GM21576 (cell line): ENCODE measurements around the gene CHRNA1.

Experiments used
- ATAC-seq: cut with Tn5 transposase; IDR thresholded peaks from one replicate; pipeline ENCODE4 v1.9.1; 2021; ENCODE audit warnings: mild to moderate bottlenecking, moderate library complexity; ENCODE audit not compliant: unreplicated experiment

The CHRNA1 gene

DNA sequence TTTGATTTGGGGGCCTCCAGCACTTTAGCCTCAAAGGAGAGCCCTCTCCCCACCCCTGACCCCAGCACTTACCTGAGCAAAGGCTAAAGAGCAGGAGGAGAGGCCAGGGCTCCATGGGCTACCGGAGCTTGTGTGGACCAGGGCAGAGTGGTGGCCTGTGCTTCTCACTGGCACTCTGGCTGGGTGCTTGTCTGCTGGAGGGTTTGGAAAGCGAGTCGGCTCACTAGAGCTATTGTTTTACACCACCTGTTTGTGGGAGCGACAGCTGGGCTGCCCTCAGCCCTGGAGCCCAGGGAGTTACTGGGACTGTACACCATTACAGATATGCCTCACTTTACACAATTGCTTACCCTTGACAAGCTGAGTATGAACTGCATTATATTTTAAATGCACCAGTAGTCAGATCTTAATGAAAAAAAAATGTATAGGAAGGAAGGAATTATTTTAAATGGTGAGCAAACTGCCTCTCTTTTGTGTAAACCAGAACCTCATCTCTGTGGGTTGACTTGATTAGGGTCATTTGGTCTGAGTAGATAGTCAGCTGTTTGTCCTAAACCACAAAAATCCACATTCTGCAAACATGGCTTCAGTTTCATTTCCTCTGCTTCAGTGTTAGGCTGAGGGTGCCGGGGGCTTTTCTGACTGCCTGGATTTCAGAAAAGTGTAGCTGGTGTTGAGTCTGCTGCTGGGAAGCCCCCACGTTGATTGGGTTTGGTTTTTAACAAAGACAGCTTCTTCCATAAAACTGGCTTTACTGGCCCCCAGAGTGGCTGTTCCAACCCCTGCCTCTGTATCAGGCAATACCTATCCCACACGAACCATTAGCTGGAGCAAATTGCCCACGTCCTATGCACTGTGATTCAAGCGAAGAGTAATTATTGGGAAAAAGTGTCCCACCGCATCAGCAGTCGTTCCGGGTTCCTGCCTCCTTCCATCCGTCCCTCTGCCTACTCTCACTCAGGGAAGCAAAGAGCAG is at the start of gene CHRNA1:
TSS of gene CHRNA1 (minus strand) at position 193 of the 976 bp plus-strand sequence. CDS start at position 115, 78 bp downstream.
- ATAC-seq, result no peak

DNA sequence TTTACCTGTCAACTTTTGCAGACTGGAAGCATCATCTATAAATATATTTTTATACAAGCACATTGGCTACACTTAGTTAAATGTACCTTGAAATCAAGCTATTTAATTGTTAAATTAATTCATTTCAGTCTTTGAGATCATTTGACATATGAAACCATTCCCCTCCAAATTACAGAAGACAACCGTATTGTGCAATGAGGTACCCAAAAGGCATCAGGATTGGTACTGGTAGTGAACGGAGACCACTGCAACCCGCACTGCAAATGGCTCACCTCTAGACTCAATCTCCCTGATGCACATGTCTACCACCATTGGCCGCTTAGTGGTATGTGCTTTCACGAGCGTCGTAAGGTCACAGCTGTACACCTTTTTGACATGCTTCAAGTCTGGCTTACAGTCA is 47.8 kb upstream of the CHRNA1 start:
- ATAC-seq, result no peak

DNA sequence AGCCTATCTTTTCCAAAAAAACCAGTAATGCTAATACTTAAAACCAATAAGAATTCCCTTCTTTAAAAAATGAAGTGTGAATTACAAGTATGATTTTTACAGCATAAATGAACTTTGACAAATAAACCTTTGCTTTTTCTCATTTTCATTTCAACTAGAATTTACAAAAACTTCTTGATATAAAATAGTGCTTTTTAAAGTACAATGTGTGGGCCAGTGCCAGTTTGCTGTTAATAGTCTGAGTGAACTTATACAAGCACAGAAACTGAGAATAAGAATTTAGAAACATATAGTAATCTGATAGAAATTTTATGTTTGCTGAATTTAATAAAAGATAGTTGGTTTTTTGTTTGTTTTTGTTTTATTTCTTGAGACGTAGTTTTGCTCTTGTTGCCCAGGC is 43.7 kb upstream of the CHRNA1 start:
- ATAC-seq, result no peak

DNA sequence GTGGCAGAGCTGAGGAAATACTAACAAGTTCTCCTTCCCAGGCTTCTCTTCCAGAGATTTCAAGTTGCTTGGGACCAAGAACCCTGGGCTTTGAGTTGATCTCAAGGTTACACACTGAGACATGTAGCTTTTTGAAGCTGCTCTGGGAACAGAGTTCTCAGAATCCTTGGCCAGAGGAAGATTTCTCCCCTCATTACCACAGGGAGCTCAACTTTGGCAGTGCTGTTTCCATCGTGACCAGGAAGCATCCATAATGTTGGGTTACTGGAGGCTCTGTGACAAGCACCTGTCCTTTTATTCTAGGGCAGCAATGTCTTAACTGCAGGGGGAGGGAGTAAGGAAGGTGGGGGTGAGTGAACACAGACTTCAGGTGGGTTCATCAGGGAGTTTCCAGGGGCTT is 41.5 kb upstream of the CHRNA1 start:
- ATAC-seq, result no peak

DNA sequence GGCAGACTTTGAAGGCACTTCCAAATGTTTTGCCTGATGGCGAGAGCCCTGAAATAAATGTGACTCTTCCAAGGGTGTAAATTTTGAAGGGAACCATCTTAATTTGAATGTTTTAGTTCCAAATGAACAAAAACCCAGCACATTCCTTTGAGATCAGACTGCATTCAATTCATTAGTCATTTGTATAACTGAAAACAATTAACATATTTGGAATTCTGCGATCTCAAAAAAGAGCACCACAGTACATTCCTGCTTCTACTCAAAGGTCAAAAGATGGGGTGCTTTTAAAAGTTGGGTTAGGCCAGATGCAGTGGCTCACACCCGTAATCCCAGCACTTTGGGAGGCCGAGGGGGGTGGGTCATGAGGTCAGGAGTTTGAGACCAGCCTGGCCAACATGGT is 38.2 kb upstream of the CHRNA1 start:
- no peak for ATAC-seq

DNA sequence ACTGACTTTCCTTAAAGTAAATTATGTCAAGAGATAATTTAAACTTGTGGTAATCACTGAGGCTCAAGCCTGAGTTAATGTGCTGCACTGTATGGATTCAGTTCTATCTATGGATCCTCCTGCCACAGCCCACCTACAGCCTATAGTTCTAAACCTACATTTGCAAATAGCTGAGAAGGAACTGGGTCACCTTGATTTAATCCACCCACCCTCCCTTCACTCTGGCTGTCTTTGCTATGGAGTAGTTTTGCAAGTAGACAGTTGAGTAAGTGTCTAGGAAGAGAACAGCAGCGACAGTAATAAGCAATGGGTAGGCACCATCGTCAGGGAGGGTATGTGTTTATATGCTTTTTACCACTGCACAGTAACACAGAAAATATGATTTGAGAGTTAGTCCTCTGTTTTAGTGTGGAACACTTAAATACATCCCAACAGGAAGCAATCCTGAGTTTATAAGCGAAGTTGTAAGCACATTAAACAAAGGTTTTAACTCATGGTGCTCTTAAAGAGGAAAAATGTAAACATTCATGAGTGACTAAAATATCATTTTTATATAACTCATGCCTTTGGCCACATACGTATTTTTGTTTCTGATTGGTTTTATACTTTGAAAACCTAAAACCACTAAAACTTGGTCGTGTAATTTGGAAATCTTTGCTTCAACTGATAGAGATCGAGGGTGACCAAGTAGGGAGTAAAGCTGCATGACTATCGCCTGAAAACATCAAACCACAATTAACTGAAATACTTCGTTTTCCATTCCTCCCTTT is 36.3 kb upstream of the CHRNA1 start:
- ATAC-seq, result no peak

DNA sequence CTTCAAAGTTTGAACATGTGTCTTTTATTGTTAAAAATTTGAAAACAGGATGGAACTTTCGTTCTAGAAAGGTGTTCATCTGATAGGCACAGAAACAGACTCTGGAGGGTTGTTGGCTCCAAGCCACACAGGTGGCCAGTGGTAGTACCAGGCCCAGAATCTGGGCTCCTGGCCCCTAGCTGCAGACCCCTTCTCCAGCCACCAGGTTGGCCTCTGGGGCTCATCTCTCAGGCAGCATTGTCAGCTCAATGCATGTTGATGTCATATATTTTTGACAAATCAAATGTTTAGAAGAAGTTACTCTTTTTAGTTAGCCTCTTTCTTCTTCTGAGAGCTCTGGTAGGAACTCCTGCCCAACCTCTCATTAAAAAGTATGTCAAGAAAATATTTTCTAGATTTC is 34.5 kb upstream of the CHRNA1 start:
- ATAC-seq, result no peak

DNA sequence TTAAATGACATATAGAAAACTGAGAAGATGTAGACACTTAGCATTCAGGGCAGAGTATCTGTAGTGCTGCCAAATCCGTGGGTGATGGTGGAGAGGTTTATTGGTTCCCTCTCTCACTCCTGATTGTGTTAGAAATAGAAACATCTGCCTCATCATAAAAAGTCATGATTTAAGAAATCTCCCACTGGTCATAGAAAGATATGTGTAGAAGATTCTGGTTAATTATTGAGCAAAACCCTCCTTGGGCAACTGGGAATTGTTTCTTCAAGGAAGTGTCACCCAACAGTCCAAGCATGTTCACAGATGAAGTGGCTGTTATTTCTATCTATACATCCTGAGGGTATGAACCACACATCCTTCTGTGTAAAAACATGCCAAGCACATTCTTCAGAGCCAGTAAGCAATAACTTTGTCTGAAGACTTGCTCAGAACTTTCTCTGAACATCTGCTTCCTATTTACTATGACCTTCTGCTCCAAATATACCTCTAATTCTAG is 33.6 kb upstream of the CHRNA1 start:
- ATAC-seq, result no peak

DNA sequence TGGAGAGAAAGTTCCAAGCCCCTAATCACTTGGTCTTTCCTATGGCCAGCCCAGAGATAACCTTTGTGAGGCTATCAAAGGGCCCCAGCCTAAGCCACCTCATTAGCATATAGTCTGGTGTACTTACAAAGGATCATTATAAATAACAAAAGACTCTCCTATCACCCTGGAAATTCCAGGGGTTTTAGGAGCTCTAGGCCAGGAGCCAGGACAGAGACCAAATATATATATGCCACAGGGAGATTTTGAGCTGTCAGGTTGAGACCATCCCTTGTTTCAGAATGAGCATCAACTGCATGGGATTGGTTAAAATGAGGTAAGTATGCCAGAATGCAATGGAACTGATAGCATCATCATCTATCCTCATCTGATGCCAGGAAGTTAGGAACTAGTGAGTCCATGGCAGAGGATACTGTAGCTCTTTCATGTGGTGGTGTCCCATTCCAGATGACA is 32.1 kb upstream of the CHRNA1 start:
- no peak for ATAC-seq

DNA sequence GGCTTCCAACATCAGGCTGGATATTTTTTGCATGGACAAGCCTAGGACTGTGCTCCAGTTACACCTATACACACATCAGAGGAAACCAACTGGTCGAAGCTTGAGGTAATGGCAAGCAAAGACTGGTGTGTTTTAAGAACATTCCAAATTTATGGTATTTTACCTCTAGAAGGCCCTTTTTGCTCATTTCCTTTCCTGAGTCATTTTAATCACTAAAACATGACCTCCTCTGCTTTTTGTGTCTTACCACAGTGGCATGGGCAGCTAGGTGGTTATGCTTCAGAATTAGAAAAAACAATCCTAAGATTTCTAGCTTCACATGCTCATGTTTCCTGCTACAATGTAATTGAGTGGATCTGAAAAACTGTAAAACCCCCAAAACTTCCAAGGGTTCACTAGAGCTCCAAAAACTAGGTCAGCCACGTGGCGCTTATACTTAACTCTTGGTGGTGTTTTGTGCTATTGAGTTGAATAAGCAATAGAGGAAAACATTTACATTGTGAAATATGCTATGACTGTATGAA is 30.6 kb upstream of the CHRNA1 start:
- no peak for ATAC-seq

DNA sequence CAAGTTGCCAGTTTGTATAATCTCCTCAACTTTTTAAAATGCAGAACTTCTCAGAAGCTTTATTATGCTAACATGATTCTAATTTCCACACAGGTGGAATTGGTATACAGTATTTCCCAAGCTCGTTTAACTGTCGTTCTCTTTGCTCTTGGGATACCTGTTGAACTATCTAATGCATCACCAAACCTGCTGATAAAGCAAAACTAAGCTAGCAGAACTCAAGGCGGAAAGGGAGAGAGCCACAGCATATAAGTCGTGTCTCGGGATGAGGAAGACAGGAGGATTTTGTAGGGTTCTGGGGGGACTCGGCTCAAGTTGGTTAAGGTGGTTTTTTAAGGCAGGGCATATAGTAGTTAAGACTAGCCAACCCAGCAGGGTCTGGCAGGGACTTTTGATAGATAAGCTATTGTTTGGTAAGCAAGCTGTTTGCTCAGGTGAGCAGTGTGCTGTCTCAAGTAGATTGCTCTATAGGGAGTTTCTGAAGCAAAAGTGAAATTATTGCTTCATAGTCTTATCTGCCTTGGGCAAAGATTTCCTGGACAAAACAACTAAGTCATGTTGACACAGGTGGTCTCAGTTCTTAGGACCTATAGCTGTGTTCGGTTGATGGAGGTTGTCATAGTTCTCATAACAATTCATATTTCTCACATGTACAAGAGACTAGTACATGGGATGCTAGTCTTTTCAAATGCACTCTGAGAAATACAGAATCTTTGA is 28.2 kb upstream of the CHRNA1 start:
- no peak for ATAC-seq

DNA sequence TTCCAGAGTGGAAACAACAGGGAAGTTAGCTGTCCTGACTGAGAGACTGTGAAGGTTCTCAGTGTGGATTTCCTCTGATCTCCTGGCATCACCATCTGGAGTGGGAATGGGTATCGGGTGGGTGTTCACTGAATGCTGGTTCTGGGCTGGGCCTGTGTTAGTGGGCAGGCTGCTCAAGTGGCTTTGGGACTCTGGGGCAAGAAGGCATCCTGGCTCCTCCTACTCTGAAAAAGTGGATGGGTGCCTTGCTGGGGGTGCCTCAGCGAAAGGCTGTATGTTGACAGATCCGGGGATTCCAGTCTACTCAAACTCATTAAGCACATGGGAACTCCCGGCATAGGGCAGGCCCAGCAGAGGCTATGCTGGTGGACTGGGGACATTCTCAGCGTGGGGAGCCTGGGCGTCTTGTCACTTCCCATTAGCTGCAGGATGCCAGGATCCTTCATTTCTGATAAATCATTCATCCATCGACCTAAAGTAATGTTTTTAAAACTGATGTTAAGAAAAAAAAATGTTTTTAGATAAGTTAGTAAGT is 27.5 kb upstream of the CHRNA1 start:
- no peak for ATAC-seq

DNA sequence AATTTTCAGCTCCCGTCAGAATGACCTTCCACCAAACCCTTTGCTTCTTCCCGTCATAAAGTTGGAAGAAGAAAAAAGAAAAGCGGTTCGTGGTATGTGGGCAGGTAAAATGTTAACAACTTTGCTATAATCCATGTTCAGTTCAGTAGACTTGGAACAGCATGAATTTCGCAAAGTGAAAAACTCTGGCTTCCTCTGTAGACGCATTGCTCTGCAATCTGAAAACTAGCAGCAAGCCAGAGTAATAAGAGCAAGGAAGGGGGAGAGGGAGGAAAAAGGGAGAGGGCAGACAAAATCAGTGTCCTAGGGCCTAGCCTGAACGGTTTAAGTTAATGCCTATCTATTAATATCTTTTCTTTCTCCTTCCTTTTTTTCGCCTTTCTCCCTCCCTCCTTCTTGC is 26.7 kb upstream of the CHRNA1 start:
- no peak for ATAC-seq

DNA sequence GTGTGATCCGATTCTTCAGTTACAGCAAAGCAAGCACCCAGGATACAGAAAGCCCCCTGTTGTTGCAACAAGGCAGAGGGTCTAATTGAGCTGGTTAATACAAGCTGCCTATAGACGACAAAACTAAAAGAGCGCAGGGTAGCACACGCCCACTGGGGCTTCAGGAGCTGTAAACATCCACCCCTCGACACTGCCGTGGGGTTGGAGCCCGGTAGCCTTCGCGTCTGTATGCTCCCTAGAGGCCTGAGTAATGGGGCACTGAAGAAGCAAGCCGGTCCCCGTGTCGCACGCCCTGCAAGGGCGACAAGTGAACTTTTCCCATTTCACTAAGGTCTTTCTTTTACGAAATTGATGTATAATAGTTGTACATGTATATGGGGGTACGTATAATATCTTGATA is 24.7 kb upstream of the CHRNA1 start:
- ATAC-seq, result no peak

DNA sequence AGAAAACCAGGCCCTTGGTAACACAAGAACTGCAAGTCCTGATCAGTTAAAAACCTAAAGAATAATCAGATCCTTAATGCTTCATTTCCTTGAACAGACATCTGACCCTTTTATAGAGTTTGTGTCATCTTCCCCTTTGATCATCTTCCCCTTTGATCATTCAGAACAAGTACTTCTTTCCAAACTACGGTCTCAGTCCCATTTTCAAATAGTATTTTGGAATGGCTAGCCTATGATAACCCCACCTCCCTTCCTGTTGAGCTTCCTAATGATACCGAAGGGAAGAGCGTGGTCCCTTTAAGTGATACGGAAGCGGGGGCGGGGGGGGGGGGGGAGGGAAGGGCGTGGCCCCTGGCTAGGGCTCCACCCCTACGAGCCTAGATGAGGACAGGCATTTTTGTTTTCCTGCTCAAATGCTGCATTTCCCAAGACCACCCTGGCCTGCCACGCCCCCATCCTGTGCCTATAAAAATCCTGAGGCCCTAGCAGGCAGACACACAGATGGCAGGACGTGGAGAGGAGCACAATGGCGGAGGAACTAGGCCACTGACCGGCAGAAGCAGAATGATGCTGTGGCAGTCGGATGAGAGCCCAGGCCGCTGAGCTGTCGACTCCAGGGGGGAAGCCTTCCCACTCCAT is 24.1 kb upstream of the CHRNA1 start:
- ATAC-seq, result no peak

DNA sequence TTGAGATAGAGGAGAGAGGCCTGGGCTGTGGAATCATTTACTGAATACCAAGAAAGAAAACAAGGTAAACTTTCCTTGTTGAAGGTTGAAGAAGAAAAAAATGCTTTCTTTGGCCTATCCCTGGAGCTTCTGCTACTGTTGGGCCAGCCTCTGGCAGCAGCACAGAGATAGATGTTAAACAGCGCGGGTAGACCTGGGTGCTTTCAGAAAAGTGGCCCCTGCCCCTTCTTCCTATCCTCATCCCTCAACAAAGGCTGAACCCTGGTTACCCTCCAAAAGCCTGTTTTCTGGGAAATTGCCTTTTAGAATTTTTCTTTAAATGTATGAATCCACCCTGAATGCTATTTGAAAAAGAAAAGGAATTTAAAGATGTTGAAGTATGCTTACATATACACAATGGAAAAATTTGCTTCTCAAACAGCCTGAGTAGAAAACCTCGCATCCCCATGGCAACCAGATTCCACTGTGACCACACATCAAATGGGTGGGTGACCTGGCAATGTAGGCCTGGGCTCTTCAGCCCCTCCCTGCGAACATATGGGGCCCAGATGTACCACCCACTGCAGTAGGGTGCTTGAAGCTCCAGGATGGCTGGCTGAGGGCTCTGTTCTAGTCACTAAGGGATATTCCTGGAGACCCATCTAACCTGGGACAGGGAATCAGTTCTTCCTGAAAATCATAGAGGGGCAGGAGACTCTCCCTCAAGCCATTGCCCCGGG is 23.4 kb upstream of the CHRNA1 start:
- no peak for ATAC-seq

DNA sequence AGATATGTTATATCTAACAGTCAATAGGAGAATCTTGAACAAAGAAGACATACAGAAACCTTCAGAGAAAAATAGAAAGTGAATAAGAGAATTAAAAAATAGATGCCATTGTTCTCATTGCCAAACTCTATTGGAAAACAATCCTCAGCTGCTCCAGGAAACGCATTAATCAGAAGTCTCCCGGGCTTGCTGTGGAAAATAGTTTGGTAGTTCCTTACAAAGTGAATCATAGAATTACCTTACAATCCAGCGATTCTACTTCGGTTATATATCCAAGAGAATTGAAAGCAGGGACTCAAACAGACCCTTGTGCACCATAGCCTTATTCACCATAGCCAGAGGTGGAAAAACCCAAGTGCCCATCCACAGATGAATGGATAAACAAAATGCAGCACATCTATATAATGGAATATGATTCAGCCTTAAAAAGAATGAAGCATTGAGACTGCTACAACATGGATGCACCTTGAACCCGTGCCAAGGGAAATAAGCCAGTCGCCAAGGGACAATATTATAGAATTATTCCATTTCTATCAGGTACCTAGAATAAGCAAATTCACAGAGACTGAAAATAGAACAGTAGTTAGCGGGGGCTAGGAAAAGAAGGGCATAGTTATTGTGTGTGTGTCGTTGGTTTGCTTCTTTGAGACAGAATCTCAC is 21.9 kb upstream of the CHRNA1 start:
- ATAC-seq, result no peak

DNA sequence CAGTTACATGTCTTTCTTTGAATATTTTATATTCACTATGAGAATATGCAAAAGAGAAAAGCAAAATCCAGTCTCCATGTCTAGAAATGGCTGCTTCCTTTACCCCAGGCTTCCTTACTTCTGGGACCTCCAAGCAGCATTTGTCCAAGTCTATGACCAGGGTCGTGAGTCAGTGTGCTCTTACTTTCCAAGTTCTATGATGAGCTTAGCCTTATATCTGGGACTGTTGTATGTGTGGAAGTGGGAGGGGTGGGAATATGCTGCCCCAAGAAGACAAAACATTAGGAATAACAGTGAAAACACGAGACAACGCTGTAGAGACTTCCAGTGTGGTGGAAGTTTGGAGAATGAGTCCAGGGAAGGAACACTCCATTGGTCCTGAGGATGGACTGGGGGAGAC is 21.2 kb upstream of the CHRNA1 start:
- ATAC-seq, result no peak

DNA sequence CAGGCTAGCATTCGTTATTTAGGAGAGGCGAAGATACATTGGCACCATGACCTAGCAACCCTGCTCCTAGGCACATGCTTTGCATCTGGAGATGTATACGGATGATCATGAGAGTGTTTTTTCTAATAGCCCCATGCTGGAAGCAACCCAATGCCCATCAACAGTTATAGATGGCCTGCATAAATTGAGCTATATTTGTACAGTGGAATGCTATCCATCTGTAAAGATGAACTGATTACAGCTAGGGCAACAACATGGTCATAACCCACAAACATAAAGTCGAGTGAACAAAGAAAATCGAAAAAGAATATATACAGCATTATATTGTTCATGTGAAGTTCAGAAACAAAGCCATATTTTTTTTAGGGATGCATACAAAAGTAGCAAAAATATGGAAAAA is 20.6 kb upstream of the CHRNA1 start:
- no peak for ATAC-seq
